Endothelial cell of umbilical vein (primary cell): ENCODE measurements around the gene FBH1. TPM values are rescaled to one million over a fixed set of nuclear protein-coding genes. Genes with fewer than 3 reads are reported as not detected.

Experiments used
- BruUV-seq: library from RNA; stranded (reverse); fragments of 400-500 nt; replicated peaks from 2 replicates; lab custom pipeline; 2021; lab: Mats Ljungman, UMichigan
- CTCF ChIA-PET: fragments of 300-600, 350-600 bp; sonication (Branson Sonifier 250); formaldehyde crosslinking; loops from one replicate; lab custom pipeline; 2021; ENCODE audit warnings: antibody characterized with exemption, inconsistent platforms; lab: Charles Lee
- POLR2A ChIA-PET: fragments of 300-600, 350-600 bp; sonication (Branson Sonifier 250); formaldehyde crosslinking; loops from one replicate; lab custom pipeline; 2021; ENCODE audit warnings: antibody characterized with exemption, inconsistent platforms; lab: Charles Lee
- DNase-seq: peaks from one replicate; pipeline ENCODE4 v3.0.0-alpha.2; 2011; ENCODE audit warnings: low read depth, low spot score
- FAIRE-seq: peaks from 2 replicates; lab custom pipeline; 2011; peaks lifted over from hg19 to GRCh38; lab: Jason Lieb, UNC
- H2AFZ ChIP-seq: 2 replicates; pipeline ENCODE4 v1.6.0; 2012; ENCODE audit warnings: low read depth, low read length, control low read depth, inconsistent platforms
- H3K27ac ChIP-seq: 2 replicates; pipeline ENCODE4 v1.5.1; 2011; ENCODE audit warnings: low read depth, mild to moderate bottlenecking, control low read depth, low read length, moderate library complexity; ENCODE audit not compliant: insufficient read depth
- H3K27me3 ChIP-seq, 2 experiments: 2 replicates each; pipeline versions ENCODE4 v1.6.0 to v1.6.1; 2011; ENCODE audit warnings: low read length in 2 of 2, mixed read lengths in 1 of 2; ENCODE audit not compliant: control insufficient read depth in 2 of 2, insufficient read depth in 2 of 2
- H3K36me3 ChIP-seq, 2 experiments: 2 replicates in 1 of 2; 3 replicates in 1 of 2; pipeline ENCODE4 v1.5.1; 2011; ENCODE audit warnings: low read length in 2 of 2, mild to moderate bottlenecking in 1 of 2, moderate library complexity in 1 of 2; ENCODE audit not compliant: control insufficient read depth in 2 of 2, insufficient read depth in 2 of 2; ENCODE audit errors: extremely low read depth in 1 of 2
- H3K4me1 ChIP-seq: 3 replicates; pipeline ENCODE4 v1.5.1; 2011; ENCODE audit warnings: mild to moderate bottlenecking, low read length; ENCODE audit not compliant: control insufficient read depth, insufficient read depth; ENCODE audit errors: extremely low read depth
- H3K4me2 ChIP-seq: 2 replicates; pipeline ENCODE4 v1.6.1; 2011; ENCODE audit warnings: low read length, control low read depth, mixed read lengths; ENCODE audit not compliant: insufficient read depth
- H3K4me3 ChIP-seq, 3 experiments: fragments of 200-600 bp in 1 of 3; sonication (generic), shearing (Covaris generic) in 1 of 3; replicated peaks in 1 of 3; 2 replicates each; pipeline ENCODE4 v1.5.1; 2011 to 2016; ENCODE audit warnings: control low read depth in 3 of 3, low read length in 3 of 3, mild to moderate bottlenecking in 2 of 3, inconsistent platforms in 1 of 3, low read depth in 1 of 3, moderate library complexity in 1 of 3; ENCODE audit not compliant: insufficient read depth in 1 of 3
- H3K79me2 ChIP-seq: 2 replicates; pipeline ENCODE4 v1.6.0; 2012; ENCODE audit warnings: low read length, inconsistent platforms; ENCODE audit not compliant: control insufficient read depth, insufficient read depth
- H3K9ac ChIP-seq: replicated peaks from 2 replicates; pipeline ENCODE3; 2011; ENCODE audit warnings: low read length, control low read depth; ENCODE audit not compliant: insufficient read depth; ENCODE audit errors: extremely low read depth
- H3K9me1 ChIP-seq: replicated peaks from 3 replicates; pipeline ENCODE4 v1.6.0; 2011; ENCODE audit warnings: mild to moderate bottlenecking, low read length; ENCODE audit not compliant: control insufficient read depth, insufficient read depth; ENCODE audit errors: extremely low read depth
- H3K9me3 ChIP-seq: replicated peaks from 2 replicates; pipeline ENCODE4 v1.5.1; 2012; ENCODE audit warnings: low read length, inconsistent platforms; ENCODE audit not compliant: control insufficient read depth, insufficient read depth
- H4K20me1 ChIP-seq: replicated peaks from 2 replicates; pipeline ENCODE3; 2011; ENCODE audit warnings: mild to moderate bottlenecking, low read length; ENCODE audit not compliant: control insufficient read depth, insufficient read depth; ENCODE audit errors: extremely low read depth
- EZH2 ChIP-seq: IDR thresholded peaks from 2 replicates; pipeline ENCODE4 v1.6.1; 2012; ENCODE audit warnings: borderline replicate concordance, low read depth, mild to moderate bottlenecking, moderate library complexity, low read length, inconsistent platforms; ENCODE audit not compliant: severe bottlenecking
- FOS ChIP-seq: IDR thresholded peaks from 2 replicates; pipeline ENCODE4 v1.6.1; 2011; ENCODE audit warnings: mild to moderate bottlenecking, low read length, moderate library complexity, borderline replicate concordance; ENCODE audit not compliant: insufficient read depth
- GATA2 ChIP-seq: IDR thresholded peaks from 2 replicates; pipeline ENCODE4 v1.7.0; 2011; ENCODE audit warnings: low read depth, mild to moderate bottlenecking, moderate library complexity, mixed read lengths, low read length; ENCODE audit not compliant: insufficient read length, insufficient read depth
- JUN ChIP-seq: IDR thresholded peaks from 2 replicates; pipeline ENCODE4 v1.6.1; 2011; ENCODE audit warnings: borderline replicate concordance, low read depth; ENCODE audit not compliant: insufficient read length, insufficient read depth
- MYC ChIP-seq: IDR thresholded peaks from one replicate; pipeline ENCODE4 v1.6.1; 2011; ENCODE audit warnings: mild to moderate bottlenecking, low read depth, low read length
- POLR2A ChIP-seq: IDR thresholded peaks from 2 replicates; pipeline ENCODE4 v1.6.1; 2012; ENCODE audit warnings: low read depth, mild to moderate bottlenecking, control low read depth, low read length
- POLR2AphosphoS5 ChIP-seq: IDR thresholded peaks from 2 replicates; pipeline ENCODE4 v1.6.1; 2012; ENCODE audit warnings: low read depth, mild to moderate bottlenecking, control low read depth, low read length, moderate library complexity; ENCODE audit not compliant: insufficient read depth
- dilution Hi-C: fragments of 300-500 bp; cut with MboI; formaldehyde crosslinking; loops from one replicate; pipeline ENCODE4 v1.15.0; 2019; ENCODE audit warnings: low sequenced_read_pairs; ENCODE audit not compliant: extremely low pct_ligation_motif_present
- intact Hi-C: fragments of 100-400 bp; cut with micrococcal nuclease; formaldehyde crosslinking; loops from one replicate; pipeline ENCODE4 v1.10.0; 2022
- polyA plus RNA-seq, 4 experiments: library from polyadenylated mRNA; depleted of rRNA in 3 of 4; stranded (reverse) in 3 of 4; unstranded in 1 of 4; fragments of >200 nt; gene quantifications; 2 replicates each; pipeline versions ENCODE4 v1.2.1 to v1.2.3, GENCODE V29; 2011 to 2012; ENCODE audit warnings: missing spikeins in 1 of 4
- total RNA-seq: library from RNA; stranded (reverse); gene quantifications from 2 replicates; pipeline ENCODE4 v1.2.3, GENCODE V29; 2021
- TF ChIP-seq, protein P1 (sequence below), 2 donors: IDR thresholded peaks; 1 replicate in 1 of 2; 2 replicates in 1 of 2; pipeline ENCODE4 v1.5.1; 2011; ENCODE audit warnings: low read length in 2 of 2, mild to moderate bottlenecking in 2 of 2, moderate library complexity in 2 of 2, control low read depth in 1 of 2, inconsistent platforms in 1 of 2, low read depth in 1 of 2; ENCODE audit not compliant: insufficient read depth in 1 of 2; ENCODE audit errors: extremely low read depth in 1 of 2

Gene FBH1
- total and polyA plus RNA-seq, 2 donors (not counting 3 experiments of a cell fraction or from before 2014, with no cell fraction given) = 71.4 to 97.0 TPM

DNA sequence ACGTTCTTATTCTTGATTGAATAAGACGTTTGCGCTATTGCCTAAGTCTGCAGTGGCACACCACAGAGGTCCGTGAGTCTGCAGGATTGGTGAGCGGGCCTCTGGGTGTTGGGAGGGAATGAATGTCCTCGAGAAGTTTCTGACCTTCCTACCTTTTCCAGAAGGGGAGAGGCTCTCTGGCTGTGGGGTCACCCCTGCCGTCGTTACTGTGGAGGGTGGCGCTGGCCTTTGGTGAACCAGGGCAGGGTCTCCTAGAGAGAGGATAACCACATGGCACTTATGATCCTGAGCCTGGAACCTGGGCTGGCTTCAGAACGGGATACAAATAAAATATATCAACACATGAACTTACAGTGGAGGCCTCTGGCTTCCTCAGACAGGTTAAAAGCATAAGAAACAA lies 73.5 kb downstream of the FBH1 start:
- Histone ChIP-seq H3K79me2 (peaks cover 5% of the 10 kb centered on the region), H3K4me2 (no peak overlapping the region), H3K27me3 (no peaks in the 10 kb centered on the region), H3K9me1 (no peaks in the 10 kb centered on the region), H3K9me3 (no peaks in the 10 kb centered on the region), H4K20me1 (no peaks in the 10 kb centered on the region), H3K36me3 (peaks cover 0 to 15% of the 10 kb centered on the region in 2 experiments), H3K4me3 (no peak overlapping the region), H3K4me1 (peaks cover 4% of the 10 kb centered on the region), H2AFZ (no peak overlapping the region), H3K27ac (no peak overlapping the region), H3K9ac (no peak overlapping the region)
- dilution Hi-C loops = loop anchor here (25.0 kb wide), 1 partner anchor 124 kb away; the partner anchor contains the start of gene RBM17
- BruUV-seq = no TSS peak
- no peak for DNase-seq
- FAIRE-seq = no peak
- CTCF ChIA-PET = no interaction called here
- POLR2A ChIA-PET = no interaction called here
- intact Hi-C loops = no loop called here
- no peak for TF ChIP-seq FOS
- TF ChIP-seq POLR2AphosphoS5 = no peak
- TF ChIP-seq, protein P1, sequence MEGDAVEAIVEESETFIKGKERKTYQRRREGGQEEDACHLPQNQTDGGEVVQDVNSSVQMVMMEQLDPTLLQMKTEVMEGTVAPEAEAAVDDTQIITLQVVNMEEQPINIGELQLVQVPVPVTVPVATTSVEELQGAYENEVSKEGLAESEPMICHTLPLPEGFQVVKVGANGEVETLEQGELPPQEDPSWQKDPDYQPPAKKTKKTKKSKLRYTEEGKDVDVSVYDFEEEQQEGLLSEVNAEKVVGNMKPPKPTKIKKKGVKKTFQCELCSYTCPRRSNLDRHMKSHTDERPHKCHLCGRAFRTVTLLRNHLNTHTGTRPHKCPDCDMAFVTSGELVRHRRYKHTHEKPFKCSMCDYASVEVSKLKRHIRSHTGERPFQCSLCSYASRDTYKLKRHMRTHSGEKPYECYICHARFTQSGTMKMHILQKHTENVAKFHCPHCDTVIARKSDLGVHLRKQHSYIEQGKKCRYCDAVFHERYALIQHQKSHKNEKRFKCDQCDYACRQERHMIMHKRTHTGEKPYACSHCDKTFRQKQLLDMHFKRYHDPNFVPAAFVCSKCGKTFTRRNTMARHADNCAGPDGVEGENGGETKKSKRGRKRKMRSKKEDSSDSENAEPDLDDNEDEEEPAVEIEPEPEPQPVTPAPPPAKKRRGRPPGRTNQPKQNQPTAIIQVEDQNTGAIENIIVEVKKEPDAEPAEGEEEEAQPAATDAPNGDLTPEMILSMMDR (IDR thresholded peaks at IDR 0.05; ENCODE audit: extremely low read depth in 1 of 2, insufficient read depth in 1 of 2, low read depth in 1 of 2, low read length in 2 of 2) = no peak
- no peak for TF ChIP-seq GATA2
- TF ChIP-seq MYC = no peak
- TF ChIP-seq JUN = no peak
- TF ChIP-seq EZH2 = no peak
- TF ChIP-seq POLR2A = no peak
